Skeletal muscle satellite cell (primary cell): ENCODE results near the gene TIMM8B.
"Not testable (repeated sequence)": the region's sequence is repeated elsewhere in the genome, so short reads cannot be mapped to it uniquely, and the experiment has no call there.

Source experiments
- H3K27me3 ChIP-seq: 2 replicates; pipeline ENCODE4 v1.7.0; 2013; ENCODE audit warnings: low read length; ENCODE audit not compliant: control insufficient read depth, insufficient read depth
- H3K36me3 ChIP-seq: 2 replicates; pipeline ENCODE4 v1.7.0; 2013; ENCODE audit warnings: mild to moderate bottlenecking, control low read depth, low read length; ENCODE audit not compliant: insufficient read depth
- H3K4me1 ChIP-seq: 2 replicates; pipeline ENCODE4 v1.7.0; 2013; ENCODE audit warnings: low read length; ENCODE audit not compliant: control insufficient read depth, insufficient read depth
- H3K4me2 ChIP-seq: 2 replicates; pipeline ENCODE4 v1.7.0; 2013; ENCODE audit warnings: mild to moderate bottlenecking, low read length
- H3K4me3 ChIP-seq: 2 replicates; pipeline ENCODE4 v1.7.0; 2013; ENCODE audit warnings: low read length
- H3K9ac ChIP-seq: 2 replicates; pipeline ENCODE4 v1.7.0; 2013; ENCODE audit warnings: mild to moderate bottlenecking, low read depth, low read length, moderate library complexity
- H3K9me3 ChIP-seq: replicated peaks from 2 replicates; pipeline ENCODE4 v1.7.0; 2013; ENCODE audit warnings: mild to moderate bottlenecking, control low read depth, low read length

Gene TIMM8B

DNA sequence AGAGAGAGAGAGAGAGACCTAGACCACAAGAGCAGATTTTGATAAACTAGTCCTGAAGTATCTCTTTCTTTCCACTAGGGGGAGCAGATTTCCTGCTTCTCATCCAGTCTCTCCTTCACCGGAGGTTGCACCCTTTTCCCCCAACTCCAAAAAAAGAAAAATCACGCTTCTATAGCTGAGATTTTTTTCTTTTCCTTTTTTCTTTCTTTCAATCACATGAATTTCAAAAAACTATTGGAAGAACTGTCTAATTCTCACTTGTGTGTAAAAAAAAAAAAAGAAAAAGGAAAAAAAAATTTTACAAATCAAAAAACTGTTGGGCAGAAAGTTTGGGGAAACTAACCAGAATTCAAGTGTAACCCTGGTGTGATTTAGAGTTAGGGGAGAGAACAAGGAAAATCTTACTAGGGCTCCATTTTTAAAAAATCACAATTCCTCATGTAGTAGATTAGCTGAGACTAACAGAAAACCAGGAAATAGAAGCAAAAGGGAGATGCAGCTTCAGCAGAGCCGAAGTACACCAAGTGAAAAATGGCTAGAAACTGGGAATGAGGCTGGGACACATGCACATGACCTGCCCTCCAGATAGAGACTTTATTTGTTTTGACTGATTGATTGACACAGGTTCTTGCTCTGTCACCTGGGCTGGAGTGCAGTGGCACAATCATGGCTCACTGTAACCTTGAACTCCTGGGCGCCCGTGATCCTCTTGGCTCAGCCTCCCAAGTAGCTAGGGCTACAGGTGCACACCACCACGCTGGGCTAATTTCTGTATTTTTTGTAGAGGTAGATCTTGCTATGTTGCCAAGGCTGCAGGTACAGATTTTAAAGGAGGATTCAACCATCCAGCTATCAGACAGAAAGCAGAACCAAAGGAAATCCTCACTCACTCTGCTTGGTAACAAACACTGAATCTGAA, 27.2 kb upstream of the TIMM8B start:
- Histone ChIP-seq H3K4me3 (no peak overlapping the region), H3K9ac (peak overlapping the region; percentile 26), H3K36me3 (no peaks in the 10 kb centered on the region), H3K4me1 (no peaks in the 10 kb centered on the region), H3K27me3 (no peaks in the 10 kb centered on the region), H3K9me3 (no peaks in the 10 kb centered on the region), H3K4me2 (no peak overlapping the region)

DNA sequence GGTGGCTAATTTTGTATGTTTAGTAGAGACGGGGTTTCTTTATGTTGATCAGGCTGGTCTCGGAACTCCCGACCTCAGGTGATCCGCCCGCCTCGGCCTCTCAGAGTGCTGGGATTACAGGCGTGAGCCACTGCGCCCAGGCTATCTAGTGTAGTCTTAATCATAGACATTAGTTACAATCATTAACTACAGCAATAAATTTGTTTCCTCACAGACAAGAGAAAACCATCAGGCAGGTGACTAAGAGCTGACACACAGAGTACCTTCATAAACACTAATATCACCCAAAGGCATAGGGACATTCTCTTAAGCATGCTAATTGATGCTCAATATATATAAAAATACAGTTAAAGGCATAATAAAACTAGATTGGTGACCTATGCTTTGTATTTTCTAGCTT, 19.5 kb upstream of the TIMM8B start:
- no peaks in the 10 kb centered on the region for H3K9me3 ChIP-seq
- H3K4me1 ChIP-seq, result peaks cover under 1% of the 10 kb centered on the region
- no peaks in the 10 kb centered on the region for H3K36me3 ChIP-seq
- H3K4me2 ChIP-seq, result no peak overlapping the region
- H3K4me3 ChIP-seq, result no peak overlapping the region
- H3K9ac ChIP-seq, result no peak overlapping the region
- H3K27me3 ChIP-seq, result no peaks in the 10 kb centered on the region

DNA sequence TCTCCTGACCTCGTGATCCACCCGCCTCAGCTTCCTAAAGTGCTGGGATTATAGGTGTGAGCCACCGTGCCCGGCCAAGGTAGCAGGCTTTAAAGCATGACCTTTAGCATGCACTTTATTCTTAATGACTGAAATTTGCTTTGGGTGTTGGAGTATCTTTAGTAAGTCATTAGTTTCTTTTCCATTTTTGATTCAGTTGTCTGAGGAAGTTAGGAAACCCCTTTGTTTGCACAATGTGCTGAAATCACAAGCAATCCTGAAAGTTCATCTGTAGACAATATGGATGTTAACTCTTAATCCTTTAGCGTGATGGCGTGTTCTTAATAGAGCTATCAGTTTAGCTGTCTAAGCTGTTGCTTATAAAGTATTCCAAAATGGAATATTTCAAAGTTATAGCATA, 16.9 kb upstream of the TIMM8B start:
- no peak overlapping the region for H3K9ac ChIP-seq
- peaks cover 8% of the 10 kb centered on the region for H3K4me1 ChIP-seq
- no peaks in the 10 kb centered on the region for H3K36me3 ChIP-seq
- no peaks in the 10 kb centered on the region for H3K27me3 ChIP-seq
- no peaks in the 10 kb centered on the region for H3K9me3 ChIP-seq
- no peak overlapping the region for H3K4me2 ChIP-seq
- H3K4me3 ChIP-seq, result no peak overlapping the region

DNA sequence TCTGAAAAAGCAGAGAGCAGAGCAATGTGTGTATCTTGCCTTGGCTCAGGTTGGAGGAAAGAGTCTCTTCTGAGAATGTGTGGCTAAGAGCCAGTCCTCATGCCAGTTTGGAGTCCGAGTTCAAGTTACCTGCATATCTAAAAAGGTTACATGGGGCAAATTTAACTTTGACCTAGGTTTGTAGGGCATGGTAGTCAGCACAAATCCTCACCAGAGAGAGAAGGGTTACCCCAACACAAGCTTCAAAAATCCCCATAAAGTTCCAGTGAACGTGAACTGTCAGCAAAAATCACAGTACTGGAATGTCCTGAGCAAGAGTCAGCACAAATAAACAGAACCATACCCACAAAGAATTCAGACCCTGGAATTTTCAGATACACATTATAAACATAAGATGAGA, 13.9 kb upstream of the TIMM8B start:
- Histone ChIP-seq H3K9ac (no peak overlapping the region), H3K9me3 (no peaks in the 10 kb centered on the region), H3K36me3 (no peaks in the 10 kb centered on the region), H3K27me3 (no peaks in the 10 kb centered on the region), H3K4me3 (no peak overlapping the region), H3K4me2 (no peak overlapping the region), H3K4me1 (peaks cover 8% of the 10 kb centered on the region)

DNA sequence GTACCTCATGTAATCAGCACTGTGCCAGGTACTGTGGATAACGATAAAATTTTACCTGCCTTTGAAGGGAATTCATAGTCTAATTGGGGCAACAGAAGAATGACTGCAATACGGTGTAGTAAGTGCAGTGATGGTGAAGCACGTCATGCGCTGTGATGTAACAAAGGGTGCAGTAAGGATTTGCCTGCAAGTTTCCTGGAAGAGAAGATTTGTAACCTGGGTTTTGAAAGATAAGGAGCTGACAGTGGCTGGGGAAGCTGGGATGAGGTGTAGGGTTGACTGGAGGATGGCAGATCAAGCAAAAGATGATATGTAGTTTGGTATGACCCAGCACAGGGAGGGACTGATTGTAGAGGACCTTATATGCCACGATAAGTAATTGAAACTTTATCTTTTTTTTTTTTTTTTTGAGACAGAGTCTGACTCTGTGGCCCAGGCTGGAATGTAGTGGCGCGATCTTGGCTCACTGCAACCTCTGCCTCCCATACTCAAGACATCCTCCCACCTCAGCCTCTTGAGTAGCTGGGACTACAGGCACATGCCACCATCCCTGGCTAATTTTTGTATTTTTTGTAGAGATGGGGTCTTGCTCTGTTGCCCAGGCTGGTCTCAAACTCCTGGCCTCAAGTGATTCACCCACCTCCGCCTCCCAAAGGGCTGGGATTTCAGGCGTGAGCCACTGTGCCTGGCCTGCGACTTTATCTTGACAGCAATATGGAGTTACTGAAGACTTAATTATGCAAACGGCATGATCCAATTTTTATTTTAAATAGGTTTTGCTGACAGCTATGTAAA, 11.4 kb upstream of the TIMM8B start:
- Histone ChIP-seq H3K9me3 (no peaks in the 10 kb centered on the region), H3K4me1 (peaks cover 8% of the 10 kb centered on the region), H3K36me3 (peaks cover 7% of the 10 kb centered on the region), H3K9ac (no peak overlapping the region), H3K4me3 (no peak overlapping the region), H3K27me3 (no peaks in the 10 kb centered on the region), H3K4me2 (no peak overlapping the region)

DNA sequence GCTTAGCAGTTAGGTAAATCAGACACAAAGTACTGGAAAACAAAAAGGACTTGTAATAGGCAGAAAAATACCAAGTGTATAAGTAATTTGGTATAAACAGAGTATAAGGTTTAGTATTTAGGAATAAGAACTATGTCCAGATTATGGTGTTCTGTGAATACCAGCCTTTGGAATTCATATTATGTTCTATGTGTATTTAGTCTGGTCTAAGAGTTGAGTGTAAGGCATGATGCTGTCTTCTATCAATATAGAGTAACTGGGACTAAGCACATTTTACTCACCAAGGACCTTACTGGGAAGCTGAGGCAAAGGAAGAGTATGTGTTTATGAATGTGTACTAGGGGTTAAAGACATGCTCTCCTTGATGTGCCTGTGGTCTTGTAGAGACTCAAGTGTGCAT, 9.6 kb upstream of the TIMM8B start:
- H3K4me2 ChIP-seq, result no peak overlapping the region
- H3K9ac ChIP-seq, result no peak overlapping the region
- H3K4me1 ChIP-seq, result peaks cover 8% of the 10 kb centered on the region
- peaks cover 24% of the 10 kb centered on the region for H3K36me3 ChIP-seq
- no peaks in the 10 kb centered on the region for H3K27me3 ChIP-seq
- no peak overlapping the region for H3K4me3 ChIP-seq
- H3K9me3 ChIP-seq, result no peaks in the 10 kb centered on the region

DNA sequence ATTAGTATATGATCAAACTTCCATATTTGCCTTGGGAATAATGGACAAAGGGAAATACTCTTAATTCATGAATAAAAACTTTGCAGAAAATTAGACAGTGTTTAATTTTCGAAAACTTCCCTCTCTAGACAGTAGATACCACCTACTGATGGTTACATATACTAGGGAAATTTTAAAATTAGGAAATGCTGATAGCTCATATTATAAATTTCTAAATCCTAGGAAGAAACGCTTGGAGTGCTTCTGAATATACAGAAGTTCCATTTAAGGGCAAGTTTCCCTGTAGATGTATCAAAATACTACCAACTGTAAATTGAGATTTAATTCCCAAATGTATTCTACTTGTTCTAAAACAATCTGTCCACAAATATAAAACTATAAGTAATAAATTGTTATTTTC, 8.7 kb upstream of the TIMM8B start:
- H3K9me3 ChIP-seq, H3K4me2 ChIP-seq, H3K4me1 ChIP-seq, H3K4me3 ChIP-seq, H3K9ac ChIP-seq, H3K27me3 ChIP-seq: not testable (repeated sequence)
- H3K36me3 ChIP-seq, result peaks cover 33% of the 10 kb centered on the region

DNA sequence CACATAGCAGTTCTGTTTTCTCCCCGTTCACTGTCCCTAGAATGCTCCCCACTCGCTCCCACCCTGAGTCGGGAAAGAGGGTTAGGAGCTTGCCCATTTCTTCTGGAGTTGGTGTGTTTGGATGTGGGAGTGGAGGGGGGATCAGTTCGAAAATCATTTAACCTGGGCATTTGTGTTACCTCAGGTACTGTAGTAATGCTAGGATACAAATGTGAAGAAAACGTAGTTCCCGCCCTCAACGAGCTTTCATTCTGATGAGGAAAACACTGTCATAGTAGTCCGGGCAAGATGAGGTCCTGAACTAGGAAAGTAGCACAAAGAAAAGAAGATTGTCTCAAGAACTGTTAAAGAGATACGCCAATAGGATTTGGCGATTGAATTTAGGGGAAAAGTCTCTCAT, 656 bp upstream of the TIMM8B start:
- H3K4me1 ChIP-seq, result peaks cover 19% of the 10 kb centered on the region
- no peaks in the 10 kb centered on the region for H3K9me3 ChIP-seq
- peak overlapping the region; percentile 90 for H3K4me2 ChIP-seq
- peak overlapping the region; percentile 96 for H3K4me3 ChIP-seq
- peak overlapping the region; percentile 90 for H3K9ac ChIP-seq
- H3K27me3 ChIP-seq, result no peaks in the 10 kb centered on the region
- H3K36me3 ChIP-seq, result peaks cover 68% of the 10 kb centered on the region

DNA sequence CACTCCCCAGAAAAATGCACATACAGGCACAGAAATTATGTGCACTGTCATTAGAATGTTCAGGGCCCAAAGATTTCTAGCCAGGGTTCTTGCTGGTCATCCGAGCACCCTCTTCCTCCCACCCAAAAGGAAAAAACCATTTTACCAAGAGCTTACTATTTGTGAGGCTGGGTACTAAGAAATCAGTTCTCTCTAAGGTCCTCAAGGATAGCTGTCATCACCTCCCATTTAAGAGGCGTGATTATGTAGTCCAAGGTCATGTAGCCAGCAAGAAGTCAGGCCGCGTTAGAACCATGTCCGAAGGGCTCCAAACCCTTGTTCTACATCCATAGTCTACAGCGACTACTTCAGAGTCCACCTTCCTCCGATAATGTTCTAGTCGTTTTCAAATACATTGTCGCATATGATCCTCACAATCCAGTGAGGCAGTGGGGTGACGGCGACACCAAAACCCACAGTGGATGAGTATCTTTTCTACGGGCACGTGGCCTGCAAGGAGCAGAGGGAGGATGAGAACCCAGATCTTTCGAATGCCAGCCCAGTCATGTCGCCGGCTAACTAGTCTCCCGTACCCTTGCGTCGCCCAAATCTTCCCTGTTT, 634 bp downstream of the TIMM8B start:
- H3K36me3 ChIP-seq, result peaks cover 62% of the 10 kb centered on the region
- peak overlapping the region; percentile 90 for H3K9ac ChIP-seq

DNA sequence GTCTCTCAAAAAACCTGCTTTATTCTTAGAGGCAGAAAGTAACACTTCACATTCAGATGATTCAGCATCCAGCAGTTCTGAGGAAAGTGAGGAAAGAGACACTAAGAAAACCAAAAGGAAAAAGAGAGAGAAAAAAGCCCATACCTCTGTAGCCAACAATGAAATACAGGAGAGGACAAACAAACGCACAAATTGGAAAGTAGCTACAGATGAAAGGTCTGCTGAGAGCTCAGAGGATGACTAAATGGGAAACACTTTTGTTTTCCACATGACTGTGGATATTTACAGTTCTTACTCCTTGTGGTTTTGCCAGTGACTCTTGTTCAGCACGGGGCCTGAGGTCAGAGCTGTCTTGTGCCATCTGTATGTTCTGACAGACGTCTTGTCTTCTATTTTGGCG, 3.8 kb downstream of the TIMM8B start:
- no peak overlapping the region for H3K4me2 ChIP-seq
- H3K9me3 ChIP-seq, result no peaks in the 10 kb centered on the region
- H3K27me3 ChIP-seq, result no peaks in the 10 kb centered on the region
- H3K9ac ChIP-seq, result peak overlapping the region; percentile 69
- peaks cover 17% of the 10 kb centered on the region for H3K4me1 ChIP-seq
- H3K36me3 ChIP-seq, result peaks cover 64% of the 10 kb centered on the region
- H3K4me3 ChIP-seq, result no peak overlapping the region

More for the DNA sequence above, 634 bp downstream of the TIMM8B start:
- H3K4me2 ChIP-seq, result peak overlapping the region; percentile 90
- peak overlapping the region; percentile 96 for H3K4me3 ChIP-seq
- H3K4me1 ChIP-seq, result peaks cover 19% of the 10 kb centered on the region
- no peaks in the 10 kb centered on the region for H3K27me3 ChIP-seq
- H3K9me3 ChIP-seq, result no peaks in the 10 kb centered on the region

DNA sequence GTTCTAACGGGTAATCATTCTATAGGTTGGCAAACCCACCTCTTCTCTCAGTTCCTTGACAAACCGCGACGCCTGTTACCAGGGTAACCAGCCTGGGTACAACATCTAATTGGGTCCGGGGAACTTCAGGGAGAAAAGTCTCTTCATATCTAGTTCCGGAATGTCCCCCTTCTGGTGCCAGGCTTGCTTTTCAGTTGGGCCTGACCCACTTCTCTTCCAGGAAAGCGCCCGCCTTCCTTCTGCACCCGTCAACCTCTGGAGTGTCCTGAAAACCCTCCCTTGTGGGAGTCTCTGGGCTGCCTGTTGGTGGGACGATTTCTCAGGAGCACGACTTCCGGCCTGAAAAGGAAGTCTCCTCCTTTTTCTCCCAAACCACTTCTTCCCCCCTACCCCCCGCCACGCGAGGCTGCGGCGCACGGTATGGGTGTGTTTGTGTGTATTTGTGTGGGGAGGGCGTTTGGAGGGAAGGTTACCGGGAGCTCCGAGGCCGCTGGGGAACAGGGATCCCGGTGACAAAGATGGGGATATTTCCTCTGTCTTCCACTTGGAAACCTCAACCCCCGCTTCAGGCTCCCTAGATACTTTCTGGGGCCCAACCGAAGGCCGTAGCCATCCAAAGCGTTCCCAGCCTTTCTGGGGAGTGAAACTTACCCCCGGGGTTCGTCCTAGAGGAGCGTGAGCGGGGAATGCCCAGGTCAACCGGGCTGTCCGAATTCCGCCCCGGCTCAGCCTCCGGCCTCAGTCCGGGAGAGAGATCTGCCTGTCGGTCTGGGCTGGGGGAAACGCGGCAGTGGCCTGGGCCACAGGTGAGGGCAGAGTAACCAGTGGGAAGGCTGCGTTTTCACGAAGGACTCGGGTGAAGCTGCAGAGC, 12.4 kb downstream of the TIMM8B start, which contains the start of the genes NKAPD1 and PIH1D2:
NKAPD1 (plus strand) TSS at position 359 of the 871 bp plus-strand sequence. CDS start 1,276 bp downstream, outside the sequence.
PIH1D2 (minus strand) TSS at position 77 of the 871 bp plus-strand sequence. CDS start 843 bp downstream, outside the sequence.
- peak within 1 kb of the TSS; percentile 93 for H3K9ac ChIP-seq
- peaks cover 9% of the 10 kb centered on the region for H3K4me1 ChIP-seq
- peak within 1 kb of the TSS; percentile 88 for H3K4me3 ChIP-seq
- no peaks in the 10 kb centered on the region for H3K27me3 ChIP-seq
- H3K9me3 ChIP-seq, result no peaks in the 10 kb centered on the region
- H3K4me2 ChIP-seq, result peak within 1 kb of the TSS; percentile 85
- H3K36me3 ChIP-seq, result peaks cover 26% of the 10 kb centered on the region
